CD4-positive, alpha-beta T cell treated with Interleukin-10 for 1 hour (primary cell): ENCODE data around the gene CCDC158.
"Not testable (repeated sequence)": the region's sequence is repeated elsewhere in the genome, so short reads cannot be mapped to it uniquely, and the experiment has no call there.

Source experiments
- DNase-seq: peaks from one replicate; pipeline ENCODE4 v3.0.0-alpha.2; 2020

The CCDC158 gene

DNA sequence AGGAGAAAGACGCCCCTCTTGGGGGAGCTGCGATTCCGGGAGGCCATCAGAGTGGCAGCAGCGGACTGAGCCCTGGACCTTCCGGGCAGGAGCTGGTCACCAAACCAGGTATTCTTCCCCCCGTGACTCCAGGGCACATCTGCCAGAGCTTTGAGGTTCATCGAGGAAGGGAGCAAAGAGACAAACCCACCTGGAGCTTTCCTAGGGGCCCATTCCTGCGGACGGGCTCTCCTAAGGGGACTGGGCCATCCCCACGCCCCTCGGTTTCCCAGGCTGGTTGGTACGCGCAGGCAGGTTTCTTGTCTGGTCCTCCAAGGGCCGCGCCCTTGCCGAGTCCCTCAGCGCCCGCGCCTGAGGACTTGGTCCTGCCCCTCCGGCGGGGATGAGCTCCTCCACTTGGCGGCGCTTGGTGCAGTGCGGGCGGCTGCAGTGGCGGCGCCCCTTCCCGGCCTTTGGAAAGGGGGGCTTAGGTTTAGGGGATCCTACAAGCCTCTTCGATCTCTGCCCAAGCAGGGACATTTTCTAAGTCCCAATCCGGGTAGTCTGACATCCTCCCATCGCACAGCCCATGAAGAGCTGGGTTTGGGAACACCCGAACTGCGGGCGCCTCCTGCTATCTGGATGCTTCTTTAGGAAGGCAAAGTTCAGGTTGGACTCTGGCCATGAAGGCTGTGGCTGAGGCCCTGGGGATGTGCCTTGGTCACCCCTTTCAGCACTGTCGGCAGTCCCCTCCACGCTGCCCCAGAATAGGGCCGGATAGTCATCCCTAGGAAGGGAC lies 113.9 kb downstream of the CCDC158 start:
- peak; percentile 6 for DNase-seq

DNA sequence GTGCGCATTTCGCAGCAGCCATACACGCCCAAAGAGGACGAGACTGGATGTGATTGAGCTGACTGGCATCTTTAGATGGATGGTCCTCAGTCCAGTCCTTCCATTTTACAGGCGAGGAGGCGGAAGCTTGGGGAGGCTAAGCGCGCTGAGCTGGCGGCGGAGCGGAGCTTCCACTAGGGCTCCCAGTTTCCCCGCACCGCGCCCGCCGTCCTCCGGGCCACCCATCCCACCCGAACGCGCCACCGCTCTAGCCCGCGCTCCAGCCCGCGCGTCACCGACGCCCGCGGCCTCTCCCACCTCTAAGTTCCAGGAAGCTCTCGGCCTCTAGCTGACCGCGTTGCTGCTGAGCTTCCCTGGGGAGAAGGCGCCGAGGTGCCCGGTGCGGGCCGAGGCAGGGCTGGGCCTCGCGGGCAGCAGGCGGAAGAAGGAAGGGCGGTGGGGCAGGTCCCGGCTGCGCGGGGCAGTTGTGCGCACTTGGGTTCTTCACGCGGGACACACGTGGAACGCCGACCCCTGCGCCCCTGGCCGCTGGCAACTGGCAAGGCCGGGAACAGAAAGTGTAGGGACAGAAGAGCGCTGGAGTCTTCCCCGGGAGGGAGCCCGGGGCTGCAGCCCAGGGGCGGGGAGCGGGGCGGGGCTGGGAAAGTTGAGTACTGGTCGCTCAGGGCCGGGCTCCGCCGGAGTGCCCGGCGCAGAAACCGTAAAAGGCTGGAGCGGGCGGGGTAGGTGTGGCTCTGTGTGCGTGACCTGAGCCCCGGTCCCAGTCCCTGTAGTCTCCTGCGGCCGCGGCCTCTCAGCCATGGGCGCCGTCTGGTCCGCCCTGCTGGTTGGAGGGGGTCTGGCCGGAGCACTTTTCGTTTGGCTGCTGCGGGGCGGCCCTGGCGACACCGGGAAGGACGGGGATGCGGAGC lies 114.7 kb downstream of the CCDC158 start, which contains the start of gene STBD1:
TSS of gene STBD1 (plus strand) at position 763 of the 911 bp plus-strand sequence. CDS start at position 800, 37 bp downstream.
- peak; percentile 35 for DNase-seq

DNA sequence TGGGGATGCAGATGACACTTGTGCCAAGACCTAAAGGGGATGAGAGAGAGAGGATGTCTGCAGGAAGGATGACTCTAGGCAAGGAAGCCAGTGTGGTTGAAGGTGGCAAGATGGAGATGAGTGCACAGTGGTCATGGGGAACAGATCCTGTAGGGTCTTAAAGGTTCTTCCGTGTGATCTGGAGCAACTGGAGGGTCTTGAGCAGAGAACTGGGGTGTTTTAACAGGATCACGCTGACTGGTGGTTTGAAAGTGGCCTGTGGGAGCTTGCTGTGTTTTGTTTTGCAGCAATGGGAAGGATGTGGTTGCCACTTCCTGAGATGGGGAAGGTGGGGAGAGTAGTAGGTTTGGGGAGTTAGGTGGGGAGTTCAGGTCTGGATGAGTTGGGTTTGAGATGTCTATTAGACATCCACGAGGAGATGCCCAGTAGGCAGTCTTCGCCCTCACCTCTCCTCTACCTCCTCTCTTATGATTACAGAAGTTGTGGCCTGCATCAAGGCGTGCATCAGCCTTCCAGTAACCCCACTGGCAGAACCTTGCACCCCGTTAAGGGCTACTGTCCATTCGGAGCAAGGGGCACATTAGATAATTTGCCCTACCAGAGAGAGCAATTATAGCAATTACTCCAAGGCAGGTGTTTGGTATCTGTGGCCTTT lies 115.8 kb downstream of the CCDC158 start:
- DNase-seq, result peak; percentile 23

DNA sequence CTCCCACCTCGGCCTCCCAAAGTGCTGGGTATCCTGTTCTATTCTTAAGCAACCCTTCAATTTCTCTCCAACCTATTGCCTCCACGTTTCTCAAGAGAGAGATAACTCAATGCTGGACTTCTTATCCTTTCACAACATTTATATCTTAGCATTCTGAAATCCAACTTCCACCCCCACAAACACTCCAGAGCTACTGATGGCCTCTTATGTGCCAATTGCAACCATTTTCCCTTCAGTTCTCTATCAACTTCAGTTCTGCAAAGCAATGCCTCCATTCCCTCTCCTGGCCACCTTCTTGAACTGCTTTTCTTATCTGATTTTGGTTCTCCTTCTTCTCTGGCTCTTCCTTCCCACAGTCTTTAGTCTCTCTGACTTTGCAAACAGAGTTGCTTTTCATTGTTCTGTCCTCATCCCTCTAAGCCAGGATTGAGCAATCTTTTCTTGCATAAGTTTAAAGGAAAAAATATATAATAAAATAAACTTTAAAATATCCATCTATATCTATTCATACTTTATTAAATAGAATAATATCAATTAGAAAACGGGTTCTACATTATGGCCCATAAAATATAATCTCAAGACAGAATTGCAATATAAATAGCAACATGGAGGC lies 118.0 kb downstream of the CCDC158 start:
- no peak for DNase-seq

DNA sequence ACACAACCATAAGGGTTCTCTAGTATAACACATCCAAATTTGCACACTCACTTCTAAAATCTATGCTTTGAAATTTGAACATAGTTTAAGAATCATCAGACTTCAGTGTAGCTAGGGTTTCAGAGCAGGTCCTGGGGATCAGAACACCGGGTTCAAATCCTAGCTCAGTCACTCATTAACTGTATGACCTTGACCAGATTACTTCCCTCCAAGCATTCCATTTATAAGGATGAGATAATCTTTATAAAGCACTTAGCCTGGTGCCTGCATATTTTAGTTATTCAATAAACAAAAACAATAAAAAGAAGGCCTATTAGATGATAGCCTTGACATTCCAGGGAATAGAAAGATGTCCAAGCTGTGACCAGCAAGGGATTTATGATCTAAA lies 119.2 kb downstream of the CCDC158 start:
- no peak for DNase-seq

DNA sequence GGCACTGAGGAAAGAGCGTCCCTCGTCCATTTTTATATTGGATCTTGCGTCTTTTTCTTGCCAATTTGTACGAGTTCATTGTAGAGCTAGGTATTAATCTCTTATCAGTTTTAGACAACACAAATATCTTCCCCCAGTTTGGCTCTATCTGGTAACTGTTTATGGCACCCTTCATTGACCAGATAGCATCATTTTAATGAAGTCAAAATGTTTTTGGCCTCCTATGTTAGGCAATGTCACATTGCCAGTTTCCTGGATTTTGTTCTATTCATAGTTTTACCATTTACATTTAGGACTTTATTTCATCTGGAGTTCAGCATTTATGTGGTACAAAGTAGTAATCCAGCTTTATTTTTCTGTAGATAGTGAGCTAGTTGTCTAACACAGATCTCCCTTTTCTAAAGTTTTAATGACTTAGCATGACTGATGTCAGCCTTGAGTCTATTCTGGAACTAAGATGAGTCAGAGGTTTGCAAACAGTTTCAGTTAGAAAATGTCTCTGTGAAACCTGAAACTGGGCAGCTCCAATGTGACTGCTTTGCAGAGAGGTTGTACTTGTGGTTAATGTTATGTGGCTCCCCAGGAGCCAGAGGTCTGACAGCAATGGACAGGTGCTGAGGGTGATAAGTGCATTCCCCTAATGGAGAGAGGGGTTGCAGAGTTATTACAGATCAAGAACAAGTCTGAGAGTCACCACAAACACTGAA lies 119.7 kb downstream of the CCDC158 start:
- DNase-seq, result no peak

DNA sequence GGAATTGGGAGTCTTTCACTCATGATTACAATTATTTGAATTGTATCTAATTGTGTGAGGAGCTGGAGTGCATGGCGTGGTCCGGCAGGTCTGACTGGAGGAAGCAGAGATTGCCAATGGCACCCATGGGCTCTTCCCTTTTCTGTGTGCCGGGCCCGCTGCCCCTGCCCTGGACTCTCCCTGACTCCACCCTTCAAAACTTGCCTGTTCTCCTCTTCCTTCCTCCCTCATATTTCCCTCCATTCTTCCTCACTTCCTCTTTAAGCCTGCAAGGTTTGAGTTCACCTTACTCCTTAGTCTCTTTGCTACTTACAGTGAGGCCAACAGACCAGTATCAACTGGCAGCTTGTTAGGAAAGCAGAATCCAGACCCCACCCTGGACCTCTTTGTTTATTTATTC lies 120.9 kb downstream of the CCDC158 start:
- no peak for DNase-seq

DNA sequence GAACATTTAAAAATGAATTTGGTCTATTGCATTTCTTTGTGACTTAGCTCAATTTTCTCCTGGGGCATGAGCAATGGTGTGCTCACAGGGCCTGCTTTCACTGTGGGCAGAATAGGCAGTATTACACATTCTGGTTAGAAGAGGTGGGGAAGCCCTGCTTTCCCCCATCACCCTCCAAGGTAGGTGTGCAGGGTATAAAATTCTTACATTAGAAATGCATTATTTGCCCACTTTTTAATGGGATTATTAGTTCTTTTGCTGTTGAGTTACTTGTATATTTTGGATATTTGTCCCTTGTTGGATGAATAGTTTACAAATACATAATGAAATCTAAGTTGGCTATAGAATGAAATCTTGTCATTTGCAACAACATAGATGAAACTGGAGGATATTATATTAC lies 122.7 kb downstream of the CCDC158 start:
- no peak for DNase-seq

DNA sequence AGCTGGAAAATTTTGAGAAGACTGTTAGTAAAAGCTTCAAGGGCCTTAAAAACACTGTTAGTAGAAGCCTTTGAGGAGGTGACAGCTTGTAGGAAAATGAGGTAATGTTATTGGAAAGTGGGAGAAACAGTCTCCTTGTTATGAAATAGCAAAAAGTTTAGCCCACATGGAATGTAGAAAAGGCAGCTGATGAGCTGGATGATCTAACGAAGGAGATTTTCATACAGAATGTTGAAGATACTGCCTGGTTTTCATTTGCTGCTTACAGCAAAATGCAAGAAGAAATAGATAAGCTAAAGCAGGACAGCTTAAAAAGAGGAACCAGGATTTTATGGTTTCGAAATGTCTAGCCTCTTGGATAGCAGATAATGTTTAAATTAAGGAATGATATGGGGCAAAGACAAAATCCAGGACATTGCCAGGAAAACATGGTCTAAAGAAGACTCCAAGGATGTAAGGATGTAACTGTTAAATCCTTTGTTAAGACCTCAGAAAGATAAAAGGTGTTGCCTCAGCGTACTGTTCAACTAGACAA lies 124.6 kb downstream of the CCDC158 start:
- DNase-seq, result no peak

DNA sequence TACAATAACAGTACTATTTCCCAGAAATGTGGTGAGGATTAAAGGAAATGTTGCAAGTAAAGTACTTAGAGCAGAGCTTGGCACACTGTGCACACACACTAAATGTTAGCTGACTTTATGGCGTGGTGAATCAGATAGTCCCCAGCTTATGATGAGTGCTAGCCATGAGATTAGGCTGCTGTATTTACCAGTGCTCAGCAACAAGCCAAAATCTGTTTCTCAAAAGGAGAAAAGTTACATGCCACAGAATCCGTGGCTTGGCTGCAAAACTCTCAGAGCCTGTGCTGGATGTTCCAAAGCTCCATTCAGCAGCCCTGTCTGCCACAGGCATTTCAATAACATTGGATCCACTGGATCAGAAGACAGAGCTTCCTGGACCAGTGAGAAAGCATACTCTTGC lies 127.2 kb downstream of the CCDC158 start:
- DNase-seq, result no peak

DNA sequence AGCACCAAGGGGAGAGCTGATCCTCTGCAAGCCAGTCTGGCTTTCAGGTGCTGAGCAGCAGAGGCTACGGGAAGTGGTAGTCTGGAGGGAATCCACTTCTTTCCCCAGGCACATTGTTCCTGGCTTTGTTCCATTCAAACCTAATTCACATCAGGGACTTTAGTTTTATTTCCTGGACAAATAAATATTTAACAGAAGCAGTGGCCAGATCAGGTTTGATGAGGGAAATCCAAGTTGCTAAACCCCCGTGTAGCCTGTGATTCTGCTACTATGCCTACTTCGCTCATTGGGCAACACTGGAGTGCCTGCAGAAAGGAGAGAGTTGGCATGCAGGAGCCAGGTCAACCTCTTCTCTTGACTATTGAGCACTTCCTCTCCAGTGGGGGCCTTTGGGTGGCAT lies 128.2 kb downstream of the CCDC158 start:
- DNase-seq, result no peak

DNA sequence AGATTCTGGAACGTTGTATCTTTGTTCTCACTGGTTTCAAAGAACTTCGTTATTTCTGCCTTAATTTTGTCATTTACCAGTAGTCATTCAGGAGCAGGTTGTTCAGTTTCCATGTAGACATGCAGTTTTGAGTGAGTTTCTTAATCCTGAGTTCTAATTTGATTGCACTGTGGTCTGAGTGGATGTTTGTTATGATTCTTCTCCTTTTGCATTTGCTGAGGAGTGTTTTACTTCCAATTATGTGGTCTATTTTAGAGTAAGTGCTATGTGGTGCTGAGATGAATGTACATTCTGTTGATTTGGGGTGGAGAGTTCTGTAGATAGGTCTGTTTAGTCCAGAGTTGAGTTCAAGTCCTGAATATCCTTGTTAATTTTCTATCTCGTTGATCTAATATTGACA lies 133.1 kb downstream of the CCDC158 start:
- DNase-seq, result not testable (repeated sequence)

DNA sequence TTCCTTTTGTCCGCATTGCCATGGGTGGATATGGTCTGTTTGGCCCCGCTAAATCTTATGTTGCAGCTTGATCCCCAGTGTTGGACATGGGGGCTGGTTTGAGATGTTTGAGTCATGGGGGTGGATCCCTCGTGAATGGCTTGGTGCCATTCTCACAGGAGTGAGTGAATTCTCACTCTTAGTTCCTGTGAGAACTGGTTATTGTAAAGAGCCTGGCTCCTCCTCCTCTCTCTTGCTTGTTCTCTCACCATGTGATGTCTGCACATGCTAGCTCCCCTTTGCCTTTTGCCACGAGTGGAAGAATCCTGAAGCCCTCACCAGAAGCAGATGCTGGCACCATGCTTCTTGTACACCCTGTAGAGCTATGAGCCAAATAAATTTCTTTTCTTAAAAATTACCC lies 137.0 kb downstream of the CCDC158 start:
- DNase-seq, result no peak

DNA sequence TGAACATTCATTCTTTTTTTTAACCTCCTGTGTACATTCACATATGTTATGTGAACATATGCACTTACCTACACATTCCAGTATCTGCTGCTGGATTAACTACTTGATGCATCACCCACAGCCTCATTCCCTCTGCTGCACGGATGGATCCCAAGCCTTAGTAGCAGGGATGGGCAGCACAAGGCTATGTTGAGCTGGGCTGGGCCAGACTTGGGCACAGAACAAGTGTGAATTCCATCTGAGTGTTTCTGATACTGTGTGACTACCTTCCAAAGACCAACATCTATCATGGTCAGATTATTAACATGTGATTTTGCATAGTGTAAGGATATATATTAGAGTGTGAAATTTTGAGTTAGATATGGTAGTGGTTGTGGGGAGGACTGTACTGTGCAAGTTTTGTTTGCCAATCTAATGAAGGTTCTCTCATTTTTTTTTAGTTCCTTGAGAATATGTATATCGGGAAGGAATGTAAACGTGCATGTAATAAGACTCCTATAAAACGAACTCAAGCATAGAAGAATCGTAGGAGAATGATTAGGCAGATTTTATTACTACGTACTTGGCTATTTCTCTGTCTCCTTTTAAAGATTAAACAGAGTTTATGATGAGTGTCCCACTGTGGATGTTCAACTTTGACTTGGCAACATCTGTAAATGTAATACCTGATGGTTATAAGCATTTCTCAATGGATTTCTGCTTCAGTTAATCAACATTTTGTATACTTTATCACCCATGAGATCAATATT lies 137.8 kb downstream of the CCDC158 start:
- no peak for DNase-seq

DNA sequence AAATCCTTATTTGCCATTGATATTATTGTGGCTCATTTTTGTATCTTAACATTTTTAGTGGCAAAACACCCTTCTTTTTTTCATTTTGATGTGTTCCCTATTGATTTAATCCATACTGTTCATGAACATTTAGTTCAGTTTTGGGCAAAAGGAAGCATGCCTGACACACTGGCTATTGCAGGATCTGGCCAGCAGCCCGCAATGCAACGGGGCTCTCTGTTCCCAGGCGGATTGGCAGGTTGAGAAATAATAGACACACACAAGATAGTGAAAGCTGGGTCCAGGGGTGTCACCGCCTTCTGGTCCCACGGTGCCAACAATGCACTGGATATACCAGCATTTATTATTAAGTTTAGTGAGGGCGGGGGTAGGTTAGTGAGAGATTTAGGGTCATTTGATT lies 139.3 kb downstream of the CCDC158 start:
- DNase-seq, result not testable (repeated sequence)

DNA sequence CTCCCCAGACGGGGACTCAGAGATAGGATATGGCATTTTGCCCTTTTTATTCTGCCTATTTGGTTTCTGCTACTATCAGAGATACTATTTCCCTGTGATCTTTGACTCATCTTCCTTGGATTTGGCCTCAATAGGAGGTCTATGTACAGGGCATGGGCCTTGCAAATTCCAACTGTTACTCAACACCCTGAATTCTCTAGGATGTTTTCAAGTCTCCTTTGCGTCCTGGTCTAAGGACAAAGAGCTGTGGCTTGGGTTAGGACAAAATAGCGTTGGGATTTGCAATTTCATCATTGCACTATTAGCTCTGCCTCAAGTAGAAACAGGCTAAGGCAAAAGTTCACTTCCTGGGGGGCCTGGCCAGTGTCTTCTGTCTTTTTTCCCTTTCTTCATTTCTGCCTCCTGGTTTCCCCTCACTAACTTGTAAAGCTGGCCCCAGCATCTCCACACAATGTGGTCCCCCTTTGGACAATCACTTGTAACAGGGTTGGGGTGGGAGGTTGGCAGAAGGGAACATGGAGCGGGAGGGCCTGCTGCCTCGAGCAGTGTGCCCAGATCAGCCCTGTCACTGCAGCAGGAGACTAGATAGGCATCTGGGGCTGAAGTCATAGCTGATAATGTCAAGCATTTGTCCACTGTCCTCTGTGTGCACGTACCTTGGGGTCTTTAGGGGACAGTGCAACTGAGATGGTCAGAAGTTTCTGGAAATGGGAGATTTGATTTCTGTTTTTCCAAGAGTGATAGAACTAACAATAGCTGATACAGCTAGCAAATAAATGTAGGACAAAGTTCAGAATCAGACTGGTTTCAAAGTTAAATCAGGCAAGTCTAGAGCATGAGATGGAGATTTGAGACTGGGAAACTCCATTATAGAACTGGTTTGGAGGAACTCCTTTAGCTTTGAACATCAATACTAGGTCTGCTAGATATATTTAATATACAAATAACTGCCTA lies 140.2 kb downstream of the CCDC158 start:
- no peak for DNase-seq

DNA sequence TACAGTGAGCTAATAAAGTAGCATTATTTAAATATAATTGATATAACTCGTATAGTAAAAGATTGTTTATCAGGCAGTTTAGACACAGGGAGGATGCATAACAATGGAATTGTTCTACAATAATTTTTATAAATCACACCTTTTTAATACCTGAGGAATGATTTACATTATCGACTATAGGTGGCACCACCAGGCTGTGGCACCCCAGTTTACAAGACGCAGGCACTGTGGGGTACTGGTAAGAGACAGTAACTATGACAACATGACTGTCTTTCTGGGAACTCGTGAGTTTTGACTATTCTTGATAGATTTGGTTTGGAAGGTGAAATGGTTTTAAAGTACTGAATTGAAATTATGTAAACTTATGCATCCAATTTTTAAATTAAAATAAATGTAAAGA lies 141.5 kb downstream of the CCDC158 start:
- peak; percentile 57 for DNase-seq

DNA sequence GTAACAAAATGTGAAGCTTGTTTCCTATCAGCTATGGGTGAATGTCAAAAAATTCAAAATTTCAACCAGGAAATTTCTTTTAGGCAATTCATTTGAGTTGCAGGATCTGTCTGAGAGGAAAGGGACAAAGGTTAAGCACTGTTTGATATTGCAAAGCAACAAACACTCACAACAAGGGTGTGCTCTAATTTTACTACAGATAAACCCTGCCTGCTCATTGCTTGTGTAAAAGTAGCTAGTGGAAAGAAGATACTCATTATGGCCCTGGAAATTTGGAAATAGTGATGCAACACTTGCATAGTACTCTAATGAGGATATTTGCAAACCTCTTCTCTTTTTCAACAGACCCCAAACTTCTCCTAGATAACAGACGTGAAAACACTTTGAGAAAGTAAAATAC lies 142.4 kb downstream of the CCDC158 start:
- no peak for DNase-seq

DNA sequence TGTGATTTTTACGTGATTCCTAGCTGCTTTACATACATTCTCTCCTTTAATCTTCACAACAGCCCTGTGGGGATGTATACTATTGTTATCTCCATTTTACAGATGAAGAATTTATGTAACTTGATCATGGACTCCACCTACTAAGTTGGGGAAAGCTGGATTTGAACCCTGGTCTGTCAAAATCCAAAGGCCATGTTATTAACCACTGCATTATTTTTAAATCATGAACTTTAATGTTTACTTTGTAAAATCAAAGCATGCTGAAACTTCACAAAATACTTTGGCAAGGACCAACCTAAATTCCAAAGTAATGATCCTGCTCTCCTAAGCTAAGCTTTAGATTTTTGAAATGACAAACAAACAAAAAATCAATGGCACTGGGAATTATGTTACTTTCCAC lies 143.3 kb downstream of the CCDC158 start:
- DNase-seq, result no peak

DNA sequence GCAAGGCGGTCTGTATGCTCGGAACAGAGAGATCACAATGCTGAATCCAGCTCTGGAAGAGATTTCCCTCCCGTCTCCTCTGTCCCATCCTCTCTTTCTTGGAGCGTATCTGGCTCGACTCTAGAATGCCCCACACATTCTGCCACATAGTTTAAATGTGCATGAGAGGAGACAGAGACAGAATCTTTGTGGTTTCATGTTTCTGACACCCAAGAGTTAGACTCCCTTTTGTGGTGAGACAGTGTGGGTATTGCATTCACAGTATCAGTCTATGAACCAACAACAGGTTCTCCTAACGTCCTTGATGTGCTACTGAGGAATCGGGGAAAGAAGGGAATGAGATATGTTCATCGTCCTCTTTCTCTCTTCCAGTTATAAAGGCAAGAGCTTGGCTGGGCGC lies 144.1 kb downstream of the CCDC158 start:
- DNase-seq, result no peak
